ENCODE measurements around the gene GKAP1. TPM values are rescaled to one million over a fixed set of nuclear protein-coding genes. Genes with fewer than 3 reads are reported as not detected.

Gene GKAP1
- total and polyA plus RNA-seq, 7 donors, result 3.2 to 23.9 (median 18.5) TPM

GRCh38 chr9:83715794-83716193 is 101.8 kb downstream of the GKAP1 start:
- Histone ChIP-seq H3K27me3 (no peaks in the 10 kb centered on the region), H3K27ac (no peak overlapping the region), H3K4me3 (no peak overlapping the region), H3K9me3 (no peaks in the 10 kb centered on the region), H3K4me1 (no peaks in the 10 kb centered on the region), H3K36me3 (no peaks in the 10 kb centered on the region)
- TF ChIP-seq EP300 (IDR thresholded peaks at IDR 0.05), result no peak
- no peak for TF ChIP-seq POLR2A (IDR thresholded peaks at IDR 0.05)
- no peak for TF ChIP-seq POLR2AphosphoS5 (IDR thresholded peaks at IDR 0.05)
- TF ChIP-seq CTCF (IDR thresholded peaks at IDR 0.05), result no peak
- intact Hi-C loops (cut with DNase I), result no loop called here
- DNase-seq, result no peak

GRCh38 chr9:83715221-83715620 is 102.3 kb downstream of the GKAP1 start:
- WGBS, 2 donors, result 80 to 87% methylated on average over 1 of the region's 1 CpG
- no peak overlapping the region for H3K27ac ChIP-seq
- intact Hi-C loops (cut with DNase I), result no loop called here
- DNase-seq, result no peak
- TF ChIP-seq EP300 (IDR thresholded peaks at IDR 0.05) (no peak), POLR2A (IDR thresholded peaks at IDR 0.05) (no peak), POLR2AphosphoS5 (IDR thresholded peaks at IDR 0.05) (no peak), CTCF (IDR thresholded peaks at IDR 0.05) (no peak)
- no peak overlapping the region for H3K4me3 ChIP-seq
- no peaks in the 10 kb centered on the region for H3K36me3 ChIP-seq
- H3K27me3 ChIP-seq, result no peaks in the 10 kb centered on the region
- no peaks in the 10 kb centered on the region for H3K4me1 ChIP-seq
- no peaks in the 10 kb centered on the region for H3K9me3 ChIP-seq

GRCh38 chr9:83714329-83714728 is 103.2 kb downstream of the GKAP1 start:
- Histone ChIP-seq H3K9me3 (no peaks in the 10 kb centered on the region), H3K27me3 (no peaks in the 10 kb centered on the region), H3K36me3 (no peaks in the 10 kb centered on the region), H3K4me1 (no peaks in the 10 kb centered on the region), H3K4me3 (no peak overlapping the region), H3K27ac (no peak overlapping the region)
- intact Hi-C loops (cut with DNase I), result no loop called here
- DNase-seq, result no peak
- TF ChIP-seq CTCF (IDR thresholded peaks at IDR 0.05), result peak in 1 of 4 experiments; percentile 16
- no peak for TF ChIP-seq POLR2AphosphoS5 (IDR thresholded peaks at IDR 0.05)
- no peak for TF ChIP-seq POLR2A (IDR thresholded peaks at IDR 0.05)
- TF ChIP-seq EP300 (IDR thresholded peaks at IDR 0.05), result no peak
- WGBS, 2 donors, result 66 to 85% methylated on average over 3 of the region's 3 CpGs

- H3K27me3 ChIP-seq, result no peaks in the 10 kb centered on the region
- H3K27ac ChIP-seq, result peak overlapping the region; percentile 94 to 100 (median 98)
- H3K4me1 ChIP-seq, result peaks cover 0 to 25% (median 19%) of the 10 kb centered on the region in 4 donors
- TF ChIP-seq POLR2A (IDR thresholded peaks at IDR 0.05) (no peak), POLR2AphosphoS5 (IDR thresholded peaks at IDR 0.05) (peak in 1 of 4 donors; percentile 3)
- peak; percentile 91 for DNase-seq
- H3K4me3 ChIP-seq, result peak overlapping the region; percentile 83 to 97 (median 86)
- no peaks in the 10 kb centered on the region for H3K9me3 ChIP-seq
- 14% methylated on average over 20 of the region's 20 CpGs for WGBS, 2 donors
- intact Hi-C loops (cut with DNase I), result loop anchor here (5.0 to 10.0 kb wide), 3 partner anchors 56 to 269 kb away; partner anchors contain the start of gene KIF27
- H3K36me3 ChIP-seq, result no peaks in the 10 kb centered on the region
Observed at GRCh38 chr9:83708515-83709158, 108.9 kb downstream of the GKAP1 start.

- Histone ChIP-seq H3K9me3 (no peaks in the 10 kb centered on the region), H3K4me1 (peaks cover 0 to 28% (median 19%) of the 10 kb centered on the region in 4 donors), H3K4me3 (peak within 1 kb of the TSS; percentile 83 to 97 (median 86)), H3K27ac (peak within 1 kb of the TSS; percentile 94 to 100 (median 98)), H3K27me3 (no peaks in the 10 kb centered on the region), H3K36me3 (no peaks in the 10 kb centered on the region)
- DNase-seq, result peak; percentile 98
- WGBS, 2 donors, result 0% methylated on average over 67 of the region's 67 CpGs
- intact Hi-C loops (cut with DNase I), result loop anchor here (2.0 to 10.0 kb wide), 4 partner anchors 56 to 269 kb away; partner anchors contain the start of genes IDNK and KIF27
- peak; percentile 97 to 99 (median 98) for TF ChIP-seq POLR2AphosphoS5 (IDR thresholded peaks at IDR 0.05)
- no peak for TF ChIP-seq EP300 (IDR thresholded peaks at IDR 0.05)
- peak in 1 of 4 experiments; percentile 10 for TF ChIP-seq CTCF (IDR thresholded peaks at IDR 0.05)
- TF ChIP-seq POLR2A (IDR thresholded peaks at IDR 0.05), result peak; percentile 89 to 90
Observed at GRCh38 chr9:83707768-83708514, 109.6 kb downstream of the GKAP1 start, which contains the start of gene UBQLN1. UBQLN1 (minus strand) TSS chr9:83707958; CDS start chr9:83707679, 279 bp downstream.

Measured in sigmoid colon (tissue), 7 donors.